Breast epithelium (tissue), 4 donors: ENCODE data around the gene SHISA5. TPM values are rescaled to one million over a fixed set of nuclear protein-coding genes. Genes with fewer than 3 reads are reported as not detected.
A peak's percentile ranks its signal among the peaks of the same experiment; 100 is the strongest.

Experiments used
- DNase-seq, 2 donors: peaks; one replicate each; pipeline ENCODE4 v3.0.0-alpha.2; 2019; ENCODE audit warnings: low spot score in 2 of 2
- H3K27ac ChIP-seq, 2 donors: fragments of 200-600 bp; sonication (generic) in 1 of 2; one replicate each; pipeline ENCODE4 v1.5.1; 2016 to 2019; ENCODE audit warnings: mild to moderate bottlenecking in 1 of 2
- H3K27me3 ChIP-seq, 2 donors: fragments of 200-600 bp; sonication (generic) in 1 of 2; one replicate each; pipeline versions ENCODE4 v1.5.1 to v1.6.0; 2017 to 2019; ENCODE audit warnings: control low read depth in 1 of 2, mild to moderate bottlenecking in 1 of 2
- H3K36me3 ChIP-seq: fragments of 200-600 bp; one replicate; pipeline ENCODE4 v1.5.1; 2019
- H3K4me1 ChIP-seq, 2 donors: fragments of 200-600 bp; sonication (generic); one replicate each; pipeline ENCODE4 v1.5.1; 2016 to 2019; ENCODE audit warnings: control low read depth in 1 of 2
- H3K4me3 ChIP-seq, 3 donors: fragments of 200-600 bp; sonication (generic); 1 replicate in 2 of 3; 2 replicates in 1 of 3; pipeline ENCODE4 v1.5.1; 2016 to 2019; ENCODE audit warnings: mild to moderate bottlenecking in 3 of 3, moderate library complexity in 2 of 3
- H3K9me3 ChIP-seq, 2 donors: fragments of 200-600 bp; sonication (generic) in 1 of 2; one replicate each; pipeline ENCODE4 v1.5.1; 2016 to 2019; ENCODE audit warnings: control low read depth in 1 of 2
- CTCF ChIP-seq, 3 donors: fragments of 450-650 bp; IDR thresholded peaks; one replicate each; pipeline ENCODE4 v1.5.1; 2016 to 2017; ENCODE audit warnings: antibody characterized with exemption in 3 of 3, mild to moderate bottlenecking in 3 of 3, moderate library complexity in 3 of 3
- POLR2A ChIP-seq: fragments of 450-650 bp; IDR thresholded peaks from one replicate; pipeline ENCODE4 v1.6.1; 2016; ENCODE audit warnings: antibody characterized with exemption, mild to moderate bottlenecking, moderate library complexity
- POLR2AphosphoS5 ChIP-seq, 3 donors: sonication (generic); formaldehyde crosslinking; IDR thresholded peaks; one replicate each; pipeline ENCODE4 v1.6.1; 2017; ENCODE audit warnings: antibody characterized with exemption in 3 of 3
- intact Hi-C: fragments of 100-400 bp; cut with DNase I; formaldehyde crosslinking; loops from one replicate; pipeline ENCODE4 v1.15.1; 2023; ENCODE audit warnings: low total_unique reads
- total RNA-seq, 3 donors: library from RNA; depleted of rRNA; stranded (reverse); fragments of >200 nt; gene quantifications; one replicate each; pipeline ENCODE4 v1.1.0, GENCODE V29; 2016

Gene SHISA5
- total RNA-seq, 3 donors from 2014 or later: 65.6 to 90.1 (median 77.0) TPM

GRCh38 chr3:48502728-48503168, 1.2 kb downstream of the SHISA5 start:
- Histone ChIP-seq H3K27ac (peak overlapping the region; percentile 92 to 97), H3K4me3 (peak overlapping the region; percentile 73 to 89 (median 81)), H3K4me1 (peaks cover 6 to 10% of the 10 kb centered on the region in 2 donors), H3K27me3 (no peaks in the 10 kb centered on the region), H3K9me3 (no peaks in the 10 kb centered on the region), H3K36me3 (no peaks in the 10 kb centered on the region)
- intact Hi-C loops: no loop called here
- DNase-seq: peak; percentile 40 to 60
- TF ChIP-seq CTCF (IDR thresholded peaks at IDR 0.05): no peak
- no peak for TF ChIP-seq POLR2A
- TF ChIP-seq POLR2AphosphoS5 (IDR thresholded peaks at IDR 0.05): no peak

GRCh38 chr3:48502121-48502520, 1.9 kb downstream of the SHISA5 start:
- TF ChIP-seq POLR2A (no peak), CTCF (IDR thresholded peaks at IDR 0.05) (no peak), POLR2AphosphoS5 (IDR thresholded peaks at IDR 0.05) (no peak)
- no peaks in the 10 kb centered on the region for H3K36me3 ChIP-seq
- intact Hi-C loops: no loop called here
- no peak for DNase-seq
- no peaks in the 10 kb centered on the region for H3K9me3 ChIP-seq
- no peaks in the 10 kb centered on the region for H3K27me3 ChIP-seq
- H3K4me1 ChIP-seq: peaks cover 0 to 10% of the 10 kb centered on the region in 2 donors
- H3K4me3 ChIP-seq: no peak overlapping the region
- H3K27ac ChIP-seq: peak overlapping the region; percentile 92 to 97

- TF ChIP-seq CTCF (IDR thresholded peaks at IDR 0.05) (no peak), POLR2A (no peak), POLR2AphosphoS5 (IDR thresholded peaks at IDR 0.05) (no peak)
- no peak for DNase-seq
- no peaks in the 10 kb centered on the region for H3K9me3 ChIP-seq
- peak overlapping the region in 1 of 2 donors; percentile 32 for H3K27ac ChIP-seq
- H3K4me1 ChIP-seq: peaks cover 0 to 10% of the 10 kb centered on the region in 2 donors
- no peaks in the 10 kb centered on the region for H3K36me3 ChIP-seq
- no peaks in the 10 kb centered on the region for H3K27me3 ChIP-seq
- no peak overlapping the region for H3K4me3 ChIP-seq
- intact Hi-C loops: no loop called here
Measured at GRCh38 chr3:48501196-48501595, 2.8 kb downstream of the SHISA5 start.

- Histone ChIP-seq H3K9me3 (no peaks in the 10 kb centered on the region), H3K36me3 (no peaks in the 10 kb centered on the region), H3K27ac (peak overlapping the region in 1 of 2 donors; percentile 32), H3K4me3 (no peak overlapping the region), H3K4me1 (peaks cover 0 to 10% of the 10 kb centered on the region in 2 donors), H3K27me3 (no peaks in the 10 kb centered on the region)
- DNase-seq: no peak
- TF ChIP-seq CTCF (IDR thresholded peaks at IDR 0.05): no peak
- TF ChIP-seq POLR2AphosphoS5 (IDR thresholded peaks at IDR 0.05): no peak
- TF ChIP-seq POLR2A: no peak
- intact Hi-C loops: no loop called here
Measured at GRCh38 chr3:48500656-48501055, 3.3 kb downstream of the SHISA5 start.

GRCh38 chr3:48493203-48493501, 10.8 kb downstream of the SHISA5 start:
- Histone ChIP-seq H3K27me3 (no peaks in the 10 kb centered on the region), H3K4me3 (no peak overlapping the region), H3K9me3 (no peaks in the 10 kb centered on the region), H3K36me3 (no peaks in the 10 kb centered on the region), H3K4me1 (no peaks in the 10 kb centered on the region), H3K27ac (peak overlapping the region; percentile 59 to 64)
- TF ChIP-seq CTCF (IDR thresholded peaks at IDR 0.05): no peak
- TF ChIP-seq POLR2AphosphoS5 (IDR thresholded peaks at IDR 0.05): no peak
- TF ChIP-seq POLR2A: no peak
- intact Hi-C loops: no loop called here
- no peak for DNase-seq
